Midbrain (tissue), 1 donor: Measurements from ENCODE around the gene CACNA2D2.

Experiments
- DNase-seq: peaks from one replicate; lab custom pipeline; 2025; lab: John Stamatoyannopoulos, UW

The CACNA2D2 gene

DNA sequence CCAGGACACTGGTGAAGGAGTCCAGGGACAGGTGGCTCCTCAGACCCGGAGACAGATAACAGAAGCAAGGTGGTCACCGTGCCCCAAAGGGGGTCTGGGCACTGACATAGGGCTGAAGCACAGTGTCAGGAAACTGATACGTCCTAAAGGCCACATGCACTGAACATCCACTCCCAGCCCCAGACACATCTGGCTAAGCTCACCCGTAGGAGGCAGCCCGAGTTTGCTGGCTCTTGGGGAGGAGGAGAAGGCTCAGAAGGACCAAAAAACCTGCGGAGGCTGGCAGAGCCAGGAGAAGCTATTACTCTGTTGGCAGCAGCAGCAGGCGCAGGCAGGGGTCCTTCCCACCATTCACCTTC is 1.2 kb downstream of the CACNA2D2 start:
- no peak for DNase-seq

DNA sequence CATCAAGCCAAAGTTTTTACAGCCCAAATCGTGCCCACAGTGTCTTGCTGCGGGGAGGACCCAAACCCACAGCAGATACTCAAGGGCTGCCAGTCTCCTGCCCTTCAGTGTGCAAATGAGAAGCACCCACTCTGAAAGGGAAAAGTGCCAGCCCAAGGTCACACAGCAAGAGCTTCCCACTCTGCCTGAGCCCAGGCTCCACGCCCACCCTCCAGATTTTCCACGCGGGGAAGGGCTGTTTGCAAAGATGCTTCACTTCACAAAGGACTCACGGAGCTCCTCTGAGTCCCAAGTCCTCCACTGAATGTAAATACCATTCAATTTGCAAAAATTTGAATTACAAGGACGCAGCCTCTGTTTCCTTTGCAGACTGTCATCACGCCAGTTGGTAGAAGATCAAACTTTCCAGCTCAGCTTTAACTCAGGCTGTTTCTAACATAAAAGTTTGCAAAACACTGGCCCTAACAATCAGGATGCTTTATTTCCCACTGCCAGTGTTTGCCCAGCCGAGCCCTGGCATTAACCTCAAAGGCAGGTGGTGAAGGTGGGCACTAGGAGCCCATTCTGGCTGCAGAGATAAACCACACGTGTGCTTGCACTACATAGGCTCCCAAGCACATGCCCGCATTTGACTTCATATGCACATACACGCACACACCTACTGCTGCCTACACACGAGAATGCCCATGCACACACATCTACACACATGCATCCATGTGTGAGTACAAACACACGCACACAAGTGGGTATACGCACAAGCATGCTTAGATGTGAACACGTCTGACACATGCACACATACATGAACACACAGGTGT is 7.6 kb downstream of the CACNA2D2 start:
- DNase-seq: no peak

DNA sequence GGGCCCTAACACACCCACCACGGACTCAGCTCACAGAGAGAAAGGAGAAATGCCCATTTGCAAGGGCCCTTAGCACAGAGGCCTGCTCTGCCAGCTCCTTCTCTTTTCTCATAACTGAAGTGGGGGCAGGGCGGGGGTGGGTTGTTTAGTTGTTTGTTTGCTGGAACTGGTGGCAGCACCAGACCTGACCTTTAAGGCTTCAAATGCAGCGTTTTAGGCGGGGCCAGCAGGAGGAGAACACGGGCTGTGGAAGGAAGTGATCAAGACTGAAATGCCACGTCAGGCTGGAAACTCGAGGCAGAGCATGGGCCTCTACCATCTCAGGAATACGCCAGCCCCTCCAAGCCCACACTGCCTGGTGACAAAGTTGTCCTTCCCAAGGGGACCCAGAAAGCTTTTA is 9.3 kb downstream of the CACNA2D2 start:
- no peak for DNase-seq

DNA sequence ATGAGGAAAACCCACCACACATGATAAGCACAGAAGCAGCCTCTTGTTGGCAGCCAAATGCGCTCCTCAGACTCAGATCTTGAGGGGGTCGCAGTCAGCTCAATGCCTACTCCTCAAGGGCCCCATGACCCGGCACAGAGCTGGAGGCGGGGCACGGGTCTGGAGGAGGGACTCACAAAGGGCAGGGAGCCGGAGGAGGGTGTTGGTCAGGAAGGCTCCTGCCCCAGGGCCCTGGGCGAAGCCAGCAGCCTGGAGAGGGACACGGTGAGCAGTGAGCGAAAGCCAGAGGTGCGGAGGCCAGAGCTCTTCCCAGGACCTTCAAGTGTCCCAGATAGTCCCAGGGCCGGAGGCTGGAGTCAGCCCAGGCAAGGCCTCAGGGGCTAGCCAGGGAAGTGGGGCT is 9.8 kb downstream of the CACNA2D2 start:
- DNase-seq: no peak

DNA sequence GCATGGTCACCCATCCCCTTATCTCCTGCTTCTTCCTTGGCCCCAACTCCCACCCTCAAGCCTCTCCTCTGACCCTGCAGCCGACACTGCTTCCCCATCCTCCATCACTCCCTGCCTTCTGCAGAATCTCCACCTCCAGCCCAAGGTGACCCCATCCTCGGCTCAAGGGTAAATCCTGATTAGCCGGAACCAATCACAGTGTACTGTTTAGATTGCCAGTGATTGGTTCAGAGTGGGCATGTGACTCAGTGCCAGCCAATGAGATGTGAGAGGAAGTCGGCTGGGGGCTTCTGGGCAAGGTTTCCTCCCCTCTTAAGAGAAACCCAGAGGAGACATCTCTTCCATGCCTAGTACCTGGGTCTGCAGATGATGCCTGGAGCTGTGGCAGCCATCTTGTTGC is 10.3 kb downstream of the CACNA2D2 start:
- no peak for DNase-seq

DNA sequence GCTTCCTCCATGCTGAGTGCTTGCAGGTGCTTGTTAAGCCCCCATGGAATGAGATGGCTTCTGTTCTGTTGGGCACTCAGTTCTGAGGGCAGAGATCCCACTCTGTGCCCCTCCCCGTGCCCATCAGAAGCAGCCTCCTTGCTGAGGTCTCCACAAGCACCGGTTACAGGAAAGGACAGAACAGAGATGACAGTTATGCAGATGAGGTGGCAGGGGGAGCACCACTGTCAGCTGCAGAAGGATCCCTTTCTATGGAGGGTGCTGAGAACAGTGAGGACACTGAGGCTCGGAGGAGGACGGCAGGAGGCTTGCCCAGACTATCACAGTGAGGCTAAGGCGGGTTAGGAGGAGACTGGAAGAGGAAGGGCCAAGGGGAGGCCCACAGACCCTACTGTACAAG is 12.4 kb downstream of the CACNA2D2 start:
- DNase-seq: no peak

DNA sequence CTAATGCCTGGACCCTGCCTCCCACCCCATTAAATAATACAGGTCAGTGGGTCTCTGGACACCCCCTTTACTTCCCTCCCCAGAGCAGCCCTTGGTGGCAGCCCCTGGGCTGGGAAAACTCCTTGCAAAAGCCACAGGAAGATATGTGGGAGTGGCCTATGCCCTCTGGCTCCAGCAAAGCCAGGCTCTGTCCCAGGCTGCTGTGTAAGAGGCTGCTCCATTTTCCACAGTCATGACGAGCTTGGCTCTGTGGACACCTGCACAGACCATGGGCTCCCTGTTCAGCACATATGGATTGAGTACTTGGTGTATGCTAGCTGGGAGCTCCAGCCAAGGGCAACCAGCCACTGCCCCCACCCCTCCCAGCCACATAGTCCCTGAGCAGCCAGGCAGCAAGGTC is 13.0 kb downstream of the CACNA2D2 start:
- DNase-seq: no peak

DNA sequence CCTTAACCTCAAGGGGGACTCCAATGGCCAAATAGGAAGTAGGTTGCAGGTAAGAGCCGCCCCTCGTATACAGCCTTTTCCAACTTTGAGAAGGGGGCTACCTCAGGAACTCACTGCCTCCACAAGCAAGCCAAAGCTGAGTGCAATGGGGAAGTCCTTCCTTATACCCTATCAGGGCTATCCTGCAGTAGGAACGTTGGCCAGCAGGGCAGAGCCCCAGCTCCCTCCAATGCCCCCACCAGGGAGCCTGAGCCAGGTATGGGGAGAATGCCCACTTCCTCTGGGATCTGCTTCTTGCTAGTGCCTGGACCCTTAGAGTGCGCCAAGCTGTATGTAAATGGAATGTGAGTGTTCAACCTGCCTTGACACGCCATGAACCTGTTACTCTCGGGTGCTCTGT is 16.3 kb downstream of the CACNA2D2 start:
- DNase-seq: no peak

DNA sequence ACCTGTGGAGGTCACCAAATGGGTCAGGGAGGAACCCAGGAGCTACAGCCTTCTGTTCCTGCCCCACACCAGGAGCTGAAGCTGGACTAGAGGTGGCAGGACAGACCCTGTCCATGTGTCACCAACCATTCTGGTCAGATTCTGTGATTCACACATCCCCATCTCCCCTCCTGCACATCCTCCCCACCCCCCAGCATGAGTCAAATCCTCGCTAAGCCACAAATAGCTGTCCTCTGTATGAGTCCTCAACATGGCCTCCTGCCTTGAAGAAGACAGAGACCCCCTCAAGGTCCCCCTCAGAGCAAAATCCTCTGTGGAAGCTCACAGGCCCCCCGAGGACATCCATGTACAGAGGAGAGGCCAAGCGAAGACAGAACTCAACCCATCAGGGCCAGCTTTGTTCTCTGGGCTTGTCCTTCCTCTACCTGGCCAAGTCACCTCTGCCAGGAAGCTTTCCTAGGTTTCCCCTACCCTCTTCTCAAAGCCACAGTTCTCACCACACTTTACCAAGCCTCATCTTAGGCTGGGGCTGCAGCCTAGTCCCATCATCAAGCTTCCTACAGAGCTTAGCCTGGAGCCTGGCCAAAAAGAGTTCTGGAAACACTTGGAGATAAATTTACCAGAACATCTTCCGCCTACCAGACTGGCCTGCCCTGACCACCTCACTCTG is 17.1 kb downstream of the CACNA2D2 start:
- no peak for DNase-seq

DNA sequence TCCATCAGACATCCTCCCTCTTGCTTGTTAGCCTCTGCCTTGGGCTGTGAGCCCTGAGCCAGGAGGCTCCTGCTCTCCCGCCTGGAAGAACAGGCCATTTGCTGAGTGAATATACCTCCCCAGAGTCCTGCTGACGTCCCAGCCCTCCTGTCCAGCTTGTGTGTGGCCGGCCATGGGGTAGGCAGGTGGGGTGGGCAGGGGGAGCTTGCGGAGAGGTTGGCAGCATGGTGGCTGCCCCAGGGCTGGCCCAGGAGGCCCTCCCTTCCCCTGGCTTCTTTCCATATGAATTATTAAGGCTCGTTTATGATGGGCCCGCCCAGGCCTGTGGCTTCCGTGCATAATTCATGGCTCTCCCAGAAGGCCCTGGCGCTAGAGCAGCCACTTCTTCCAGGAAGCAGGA is 18.7 kb downstream of the CACNA2D2 start:
- no peak for DNase-seq

DNA sequence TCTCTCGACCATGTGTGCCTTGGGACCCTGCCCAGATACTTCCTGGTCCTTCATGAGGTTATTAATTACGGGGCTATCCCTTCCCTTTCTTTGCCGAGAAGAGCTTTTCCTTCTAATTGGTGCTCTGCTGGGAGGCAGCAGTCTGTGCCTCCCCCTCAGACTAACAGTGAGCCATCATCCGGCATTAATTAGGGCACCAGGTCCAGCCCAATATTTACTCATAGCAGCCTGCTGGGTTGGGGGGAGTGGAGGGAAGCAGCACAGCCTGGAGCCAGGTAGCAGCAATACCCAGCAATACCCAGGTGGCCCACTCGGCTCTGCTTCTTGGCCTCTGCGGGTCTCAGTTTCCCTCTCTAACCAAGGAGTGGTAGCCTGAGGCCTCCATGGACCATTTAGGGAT is 20.1 kb downstream of the CACNA2D2 start:
- DNase-seq: no peak

DNA sequence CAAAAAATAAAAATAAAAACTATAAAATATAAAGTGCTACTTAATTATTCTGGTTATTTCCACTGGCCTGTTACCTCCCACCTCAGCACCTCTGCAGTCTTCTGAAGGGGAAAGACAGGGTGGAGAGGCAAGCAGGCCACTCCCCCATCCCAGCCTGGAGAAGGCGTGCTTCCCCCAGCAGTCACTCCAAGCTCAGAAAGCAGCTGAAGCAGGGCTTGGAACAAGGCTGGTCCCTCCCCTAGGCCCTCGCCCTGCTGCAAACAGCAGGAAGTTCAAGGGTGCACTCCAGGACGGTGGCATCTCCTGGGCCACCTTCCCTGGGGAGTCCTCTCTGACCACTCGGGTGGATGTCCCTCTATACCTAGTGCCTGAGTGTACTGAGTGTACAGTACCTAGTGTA is 21.4 kb downstream of the CACNA2D2 start:
- DNase-seq: no peak

DNA sequence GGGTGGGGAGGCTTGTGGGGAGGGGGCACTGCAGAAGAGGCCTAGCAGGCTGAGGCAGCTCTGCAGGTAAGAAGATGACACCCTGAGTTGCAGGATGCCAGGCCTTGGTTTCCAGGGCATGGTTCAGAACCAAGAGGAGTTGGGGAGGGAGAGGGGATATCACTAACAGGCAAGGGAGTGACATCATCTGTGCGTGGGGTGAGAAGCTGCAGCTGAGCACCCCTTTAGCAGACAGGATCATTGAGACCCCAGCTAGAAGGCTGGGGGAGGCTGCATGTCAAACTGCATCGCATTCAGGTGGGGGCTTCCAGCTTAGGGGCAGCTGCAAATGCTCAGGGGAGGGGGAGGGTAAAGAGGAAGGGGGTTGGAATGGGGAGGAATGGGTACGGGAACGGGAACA is 23.0 kb downstream of the CACNA2D2 start:
- no peak for DNase-seq

DNA sequence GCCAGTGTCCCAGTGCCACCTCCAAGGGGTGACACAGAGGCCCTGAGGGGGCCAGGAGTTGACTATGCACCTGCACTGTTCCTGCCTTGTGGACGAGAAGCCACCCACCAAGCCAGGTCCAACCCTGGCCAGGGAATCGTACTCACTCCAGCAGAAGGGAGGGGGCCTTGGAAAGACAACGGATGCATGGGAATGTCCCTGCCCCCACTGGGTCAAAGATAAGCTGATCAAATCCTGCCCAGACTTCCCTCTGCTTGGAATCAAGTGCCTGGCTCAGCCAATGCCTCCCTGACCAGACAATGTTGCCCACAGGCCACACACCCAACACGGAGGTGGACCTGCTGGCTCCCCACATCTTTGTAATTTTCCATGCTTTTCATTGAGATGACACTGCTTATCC is 23.9 kb downstream of the CACNA2D2 start:
- no peak for DNase-seq

DNA sequence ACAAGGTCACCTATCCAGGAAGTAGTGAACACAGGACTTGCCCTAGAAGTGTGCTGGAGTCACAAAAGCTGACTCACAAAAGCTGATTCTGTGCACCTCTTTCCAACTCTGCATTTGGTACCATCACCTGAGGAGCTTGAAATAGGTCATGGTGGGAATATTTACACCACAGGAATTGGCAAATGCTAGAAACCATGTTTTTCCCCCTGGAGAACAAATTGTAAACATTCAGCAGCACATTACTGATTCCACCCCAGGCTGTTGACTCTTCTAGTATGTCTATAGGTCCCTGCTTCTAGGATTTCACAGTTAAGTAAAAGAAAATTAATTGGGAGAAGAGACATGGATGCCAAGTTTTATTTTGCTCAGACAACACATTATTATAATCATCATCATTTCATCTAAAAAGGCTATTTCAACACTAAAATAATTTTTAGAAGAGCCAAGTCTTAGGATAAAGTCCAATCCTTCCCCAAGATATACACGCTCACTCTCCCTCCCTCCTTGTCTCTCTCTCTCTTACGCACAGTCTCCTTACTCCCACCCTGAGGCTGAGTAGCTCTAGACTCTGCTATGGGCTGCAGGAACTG is 24.7 kb downstream of the CACNA2D2 start:
- no peak for DNase-seq

DNA sequence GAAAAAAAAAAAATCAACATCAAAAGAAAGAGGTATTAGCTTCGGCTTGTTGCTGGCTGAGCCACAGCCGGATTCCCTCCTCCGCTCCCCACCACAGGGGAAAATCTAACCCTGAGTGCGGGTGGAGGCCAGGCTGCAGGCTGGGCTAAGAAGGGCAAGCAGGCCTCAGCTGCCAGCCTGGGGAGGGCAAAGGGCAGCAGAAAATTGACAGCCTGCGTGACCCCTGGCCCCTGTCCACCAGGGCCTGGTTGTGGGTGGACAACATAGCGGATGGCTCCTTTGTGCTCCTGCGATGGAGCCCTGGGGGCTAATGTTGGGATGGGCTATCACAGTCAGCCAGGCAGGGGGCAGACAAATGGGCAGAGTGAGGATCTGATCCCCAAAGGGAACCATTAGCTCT is 25.4 kb downstream of the CACNA2D2 start:
- no peak for DNase-seq

DNA sequence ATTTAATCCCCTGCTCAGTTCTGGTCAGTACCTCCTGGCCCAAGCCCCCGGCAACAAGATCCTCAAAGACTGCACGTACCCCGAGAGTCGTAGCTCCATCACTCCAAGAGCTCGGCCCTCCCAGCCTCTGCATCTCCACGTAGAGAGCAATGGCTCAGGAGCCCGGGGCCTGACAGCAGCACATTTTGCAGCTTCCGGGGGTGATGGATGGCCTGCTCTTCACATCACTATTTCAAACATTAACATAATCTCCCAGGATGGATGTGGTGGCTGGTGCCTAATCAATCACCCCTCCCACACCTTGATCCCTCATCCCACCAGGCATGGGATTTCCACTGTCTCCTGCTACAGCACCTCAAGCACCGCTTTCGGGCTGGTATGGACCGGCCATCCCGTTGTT is 28.1 kb downstream of the CACNA2D2 start:
- no peak for DNase-seq

DNA sequence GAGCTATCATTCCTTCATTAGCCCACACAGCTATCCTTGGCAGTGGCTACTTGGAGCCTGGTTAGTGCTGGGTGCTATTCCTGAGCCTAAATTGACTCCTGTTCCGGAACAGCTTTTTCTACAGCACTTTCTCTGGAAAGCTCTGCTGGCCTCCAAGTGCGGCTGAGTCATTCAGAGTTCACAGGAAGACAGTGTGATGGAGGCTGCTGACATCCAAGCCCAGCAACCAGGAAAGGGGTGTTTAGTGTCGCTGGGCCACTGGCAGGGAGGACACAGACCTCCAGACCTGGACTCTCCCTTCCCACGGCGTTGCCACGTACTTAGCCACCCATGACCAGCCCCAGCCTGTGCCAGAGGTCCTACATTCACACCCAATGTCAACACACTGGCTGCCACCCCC is 28.7 kb downstream of the CACNA2D2 start:
- no peak for DNase-seq

DNA sequence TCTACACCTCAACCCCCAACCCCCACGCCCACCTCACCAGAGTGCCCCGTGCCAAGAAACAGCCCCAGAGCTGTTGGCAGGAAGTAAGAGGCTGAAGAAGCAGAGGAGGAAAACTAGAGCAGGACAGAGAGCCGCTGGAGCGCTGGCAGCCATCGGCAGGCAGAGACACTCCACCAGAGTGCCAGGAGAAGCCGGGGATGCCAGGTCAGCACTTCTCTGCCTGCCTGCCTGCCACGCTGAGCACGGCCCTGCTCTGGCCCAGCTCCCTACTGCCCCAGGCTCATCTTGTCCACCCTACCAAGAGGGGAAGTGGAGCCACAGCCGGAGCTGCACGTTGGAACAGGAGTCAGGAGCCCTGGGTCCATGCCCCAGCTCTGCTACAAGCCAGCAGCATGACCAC is 29.7 kb downstream of the CACNA2D2 start:
- DNase-seq: no peak

DNA sequence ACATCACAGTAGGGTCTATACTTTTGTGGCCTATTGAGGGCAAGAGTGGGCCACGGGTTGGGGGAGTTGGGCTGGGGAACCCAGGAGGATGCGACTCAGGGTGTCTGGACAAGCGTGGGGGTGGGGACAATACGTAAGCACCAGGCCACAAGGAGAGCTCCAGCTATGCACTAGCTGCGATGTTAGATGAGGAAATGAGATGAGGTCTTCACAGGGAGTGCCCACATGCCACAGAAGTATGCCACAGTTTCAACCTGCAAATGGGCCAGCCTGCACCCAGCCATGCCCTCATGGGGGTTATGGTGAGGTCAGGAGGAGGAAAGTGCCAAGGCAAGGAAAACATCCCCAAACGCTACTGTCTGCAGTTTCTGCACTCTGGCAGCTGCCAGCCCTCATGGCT is 30.5 kb downstream of the CACNA2D2 start:
- no peak for DNase-seq

DNA sequence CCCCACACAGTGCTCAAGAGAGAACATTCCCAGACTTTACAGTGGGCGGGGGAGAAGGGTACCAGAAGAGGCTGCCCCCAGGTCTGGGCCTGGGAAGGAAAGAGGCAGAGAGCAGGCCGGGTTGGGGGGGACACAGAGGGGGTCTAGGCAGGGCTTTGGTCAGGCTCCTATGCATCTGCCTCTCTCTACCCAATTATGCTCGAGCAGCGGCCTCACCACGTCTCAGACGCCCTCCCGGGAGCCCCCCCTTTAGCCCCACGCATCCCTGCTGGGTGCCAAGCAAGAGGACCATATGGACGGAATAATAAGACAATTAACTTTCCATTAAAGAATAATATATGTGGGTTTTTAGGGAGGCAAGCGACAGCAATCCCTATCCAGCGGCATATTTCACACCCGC is 32.8 kb downstream of the CACNA2D2 start:
- no peak for DNase-seq

DNA sequence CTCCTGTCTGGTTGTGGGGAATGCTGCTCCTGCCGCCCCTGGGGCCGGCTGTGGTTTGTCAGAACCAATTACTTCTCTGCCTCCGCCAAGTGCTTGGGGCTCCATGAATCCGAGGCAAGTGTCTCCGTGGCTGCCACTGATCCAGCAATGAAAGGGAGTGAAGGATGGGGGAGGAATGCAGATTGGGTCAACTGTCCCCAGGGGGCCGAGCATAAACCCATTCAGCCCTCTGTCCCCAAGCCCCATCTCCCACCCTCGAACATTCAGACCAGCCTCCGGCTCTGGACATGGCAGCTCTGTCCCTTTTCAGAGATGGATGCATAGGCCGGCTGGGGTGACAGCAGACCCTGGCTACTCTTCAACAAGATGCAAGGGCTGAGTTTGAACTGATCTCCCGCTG is 35.5 kb downstream of the CACNA2D2 start:
- no peak for DNase-seq

DNA sequence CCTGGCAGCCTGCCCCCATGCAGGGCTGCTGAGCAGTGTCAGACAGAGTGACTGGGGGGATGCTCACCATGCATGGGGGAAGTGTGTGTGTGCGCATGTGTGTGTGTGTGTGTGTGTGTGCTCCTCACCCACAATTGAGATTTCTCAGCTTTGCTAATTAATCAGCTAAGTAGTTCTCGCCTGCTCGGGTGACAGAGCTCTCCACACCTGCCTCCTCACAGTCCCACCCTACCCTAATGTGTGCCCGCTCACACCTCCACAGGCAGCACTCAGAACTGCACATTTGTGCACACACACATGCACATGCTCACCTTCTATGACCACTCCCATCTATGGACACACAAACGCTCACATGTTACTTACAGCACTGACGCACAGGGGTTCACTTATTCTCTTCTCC is 37.3 kb downstream of the CACNA2D2 start:
- DNase-seq: no peak

DNA sequence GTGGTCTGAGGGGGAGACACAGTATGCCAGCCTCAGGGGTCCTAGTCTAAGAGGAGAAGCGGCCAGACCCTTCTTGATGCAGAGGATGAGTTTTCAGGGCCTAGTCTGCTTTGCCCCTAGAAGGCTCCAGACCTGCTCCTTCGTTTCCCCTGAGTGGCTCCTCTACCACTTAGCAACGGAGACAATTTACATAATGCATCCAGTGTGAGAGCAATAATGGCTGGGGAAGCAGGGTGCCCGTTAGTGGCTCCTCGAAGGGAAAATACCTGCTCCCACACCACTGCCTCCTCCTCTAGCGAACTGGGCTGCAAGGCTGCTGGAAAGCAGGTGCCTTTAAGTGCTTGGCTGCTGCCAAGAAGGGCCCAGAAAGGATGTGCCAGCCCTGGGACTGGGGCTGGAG is 38.9 kb downstream of the CACNA2D2 start:
- DNase-seq: no peak
